HepG2 (cell line): ENCODE measurements around the gene SREBF1. TPM values are rescaled to one million over a fixed set of nuclear protein-coding genes. Genes with fewer than 3 reads are reported as not detected.

Experiments used
- ATAC-seq: fragments of 200-7000 bp; cut with Tn5 transposase; 3 replicates; pipeline ENCODE4 v1.9.1; 2020; ENCODE audit warnings: mild to moderate bottlenecking, moderate library complexity
- BruUV-seq: library from RNA; stranded (reverse); fragments of 400-500 nt; replicated peaks from 2 replicates; lab custom pipeline; 2021; lab: Mats Ljungman, UMichigan
- CTCF ChIA-PET: fragments of 300-600 bp; formaldehyde crosslinking; extraction: SDS; loops from one replicate; lab custom pipeline; 2021; ENCODE audit warnings: low total read pairs, inconsistent platforms, low intra/inter-chr PET ratio; lab: Yijun Ruan, JAX
- POLR2A ChIA-PET: fragments of 350-600 bp; sonication (Branson Sonifier 250); formaldehyde crosslinking; loops from one replicate; lab custom pipeline; 2020; ENCODE audit warnings: antibody characterized with exemption, inconsistent platforms; lab: Yijun Ruan, JAX
- DNase-seq: peaks from one replicate; pipeline ENCODE4 v3.0.0-alpha.2; 2015; ENCODE audit warnings: low spot score
- FAIRE-seq: peaks from 3 replicates; lab custom pipeline; 2011; peaks lifted over from hg19 to GRCh38; lab: Jason Lieb, UNC
- H2AFZ ChIP-seq: one replicate; pipeline ENCODE4 v1.6.1; 2011; ENCODE audit warnings: low read length, inconsistent platforms
- H3K27ac ChIP-seq: fragments of 300-600 bp; 3 replicates; pipeline ENCODE4 v1.8.0; 2011; ENCODE audit warnings: mixed run types, mild to moderate bottlenecking, mixed read lengths, low read length, inconsistent platforms; ENCODE audit not compliant: insufficient read depth; ENCODE audit errors: extremely low read length
- H3K27me3 ChIP-seq, 2 experiments: fragments of 200-600 bp in 1 of 2; 2 replicates in 1 of 2; 3 replicates in 1 of 2; pipeline versions ENCODE4 v1.6.0 to v1.8.0; 2011; ENCODE audit warnings: low read length in 2 of 2, mild to moderate bottlenecking in 2 of 2, moderate library complexity in 2 of 2, inconsistent platforms in 1 of 2; ENCODE audit not compliant: insufficient read depth in 2 of 2, control insufficient read depth in 1 of 2
- H3K36me3 ChIP-seq, 2 experiments: fragments of 200-600 bp in 1 of 2; replicated peaks in 1 of 2; 2 replicates in 1 of 2; 3 replicates in 1 of 2; pipeline versions ENCODE4 v1.5.1 to v1.8.0; 2011; ENCODE audit warnings: low read length in 2 of 2, inconsistent platforms in 1 of 2; ENCODE audit not compliant: insufficient read depth in 2 of 2, control insufficient read depth in 1 of 2
- H3K4me1 ChIP-seq: 2 replicates; pipeline ENCODE4 v1.5.1; 2012; ENCODE audit warnings: low read length, inconsistent platforms; ENCODE audit not compliant: insufficient read depth
- H3K4me2 ChIP-seq: 2 replicates; pipeline ENCODE4 v1.6.0; 2011; ENCODE audit warnings: low read depth, low read length, inconsistent platforms
- H3K4me3 ChIP-seq, 3 experiments: fragments of 200-600 bp in 1 of 3; sonication (generic), shearing (Covaris generic) in 1 of 3; replicated peaks in 1 of 3; 2 replicates each; pipeline ENCODE4 v1.5.1; 2011 to 2016; ENCODE audit warnings: low read length in 3 of 3, inconsistent platforms in 2 of 3, low read depth in 2 of 3, mild to moderate bottlenecking in 2 of 3, control low read depth in 1 of 3, mixed read lengths in 1 of 3; ENCODE audit not compliant: insufficient read depth in 1 of 3
- H3K79me2 ChIP-seq: one replicate; pipeline ENCODE4 v1.6.1; 2011; ENCODE audit warnings: low read length, inconsistent platforms; ENCODE audit not compliant: insufficient read depth
- H3K9ac ChIP-seq: 2 replicates; pipeline ENCODE4 v1.6.0; 2011; ENCODE audit warnings: mild to moderate bottlenecking, low read depth, low read length, inconsistent platforms; ENCODE audit not compliant: insufficient read depth
- H3K9me3 ChIP-seq: 2 replicates; pipeline ENCODE4 v1.5.1; 2012; ENCODE audit warnings: mild to moderate bottlenecking, low read length
- H4K20me1 ChIP-seq: 2 replicates; pipeline ENCODE4 v1.6.0; 2011; ENCODE audit warnings: inconsistent platforms, mild to moderate bottlenecking, low read length, moderate library complexity; ENCODE audit not compliant: insufficient read depth
- AGO2 ChIP-seq: fragments of 200-400 bp; formaldehyde crosslinking; optimal IDR thresholded peaks from 2 replicates; pipeline ENCODE3; 2017; ENCODE audit warnings: mild to moderate bottlenecking, low read depth, low read length, moderate library complexity
- AKAP8 ChIP-seq: sonication (generic); formaldehyde crosslinking; IDR thresholded peaks from 2 replicates; pipeline ENCODE4 v1.5.1; 2020; ENCODE audit warnings: mild to moderate bottlenecking, missing genetic modification reagents
- NCOA2 ChIP-seq: sonication (generic); formaldehyde crosslinking; IDR thresholded peaks from 2 replicates; pipeline ENCODE4 v1.8.0; 2022; ENCODE audit warnings: inconsistent platforms
- NKX3-1 ChIP-seq: sonication (generic); formaldehyde crosslinking; IDR thresholded peaks from 2 replicates; pipeline ENCODE4 v1.5.0; 2020; ENCODE audit warnings: missing genetic modification reagents
- POLR2AphosphoS2 ChIP-seq: IDR thresholded peaks from 2 replicates; pipeline ENCODE4 v1.6.1; 2011; ENCODE audit warnings: low read depth, low read length, improper control_type of control experiment
- POLR2G ChIP-seq: fragments of 200-400 bp; formaldehyde crosslinking; IDR thresholded peaks from 2 replicates; pipeline ENCODE4 v1.6.1; 2018; ENCODE audit warnings: mild to moderate bottlenecking, low read depth, low read length, moderate library complexity
- RBFOX2 ChIP-seq: fragments of 200-400 bp; formaldehyde crosslinking; IDR thresholded peaks from 2 replicates; pipeline ENCODE4 v1.6.1; 2017; ENCODE audit warnings: low read depth, mild to moderate bottlenecking, low read length
- RBM22 ChIP-seq: fragments of 200-400 bp; formaldehyde crosslinking; optimal IDR thresholded peaks from 2 replicates; pipeline ENCODE3; 2017; ENCODE audit warnings: mild to moderate bottlenecking, low read length, moderate library complexity
- ZFX ChIP-seq: sonication (generic); formaldehyde crosslinking; IDR thresholded peaks from 2 replicates; pipeline ENCODE4 v1.4.0; 2020; ENCODE audit warnings: mild to moderate bottlenecking, low read depth, missing genetic modification reagents, moderate library complexity
- ZMYM3 ChIP-seq: sonication (generic); formaldehyde crosslinking; IDR thresholded peaks from 2 replicates; pipeline ENCODE4 v1.5.1; 2020; ENCODE audit warnings: mild to moderate bottlenecking, missing genetic modification reagents
- WGBS: methylation state at CpG from one replicate; pipeline ENCODE4 v1.1.6; 2017; ENCODE audit warnings: low lambda C conversion rate; 5-methylcytosine and 5-hydroxymethylcytosine counted together
- in situ Hi-C: cut with HindIII; loops from 2 replicates; pipeline ENCODE4 v1.10.0; 2017; ENCODE audit warnings: low pct_unique_long_range_greater_than_20kb; ENCODE audit not compliant: extremely low pct_ligation_motif_present
- intact Hi-C: fragments of 100-400 bp; cut with micrococcal nuclease; formaldehyde crosslinking; loops from one replicate; pipeline ENCODE4 v1.10.0; 2022; ENCODE audit not compliant: unreplicated experiment
- polyA plus RNA-seq, 8 experiments: library from polyadenylated mRNA; depleted of rRNA in 3 of 8; stranded (reverse) in 7 of 8; unstranded in 1 of 8; fragments of >200 nt; fragmentation: Illumina TruSeq in 4 of 8; extraction: Trizol in 4 of 8; gene quantifications; 2 replicates each; pipeline versions ENCODE4 v1.2.1 to v1.2.3, GENCODE V29; 2011 to 2016; ENCODE audit warnings: low read depth in 4 of 8, missing spikeins in 1 of 8, mixed read lengths in 1 of 8; ENCODE audit not compliant: insufficient read depth in 1 of 8
- total RNA-seq, 5 experiments: library from RNA; depleted of rRNA; stranded (reverse); fragments of >200 nt; fragmentation: Illumina TruSeq; extraction: Trizol; gene quantifications; 2 replicates each; pipeline ENCODE4 v1.2.3, GENCODE V29; 2016; ENCODE audit warnings: low read depth in 1 of 5
- TF ChIP-seq, protein P1 (sequence below): sonication (generic); formaldehyde crosslinking; IDR thresholded peaks from 2 replicates; pipeline ENCODE4 v1.5.0; 2020; ENCODE audit warnings: mild to moderate bottlenecking, missing genetic modification reagents
- TF ChIP-seq, protein P2 (sequence below): sonication (generic); formaldehyde crosslinking; conservative IDR thresholded peaks from 2 replicates; pipeline ENCODE4 v1.4.0; 2020; ENCODE audit warnings: missing genetic modification reagents

Gene SREBF1
- total and polyA plus RNA-seq, 2 of the 13 experiments (the other 11 are each of a cell fraction or from before 2014, with no cell fraction given), result 34.3 to 38.0 TPM

GRCh38 chr17:17813055-17813724 is 23.6 kb downstream of the SREBF1 start:
- Histone ChIP-seq H3K36me3 (peaks cover 36 to 45% of the 10 kb centered on the region in 2 experiments), H3K4me2 (no peak overlapping the region), H3K27me3 (no peaks in the 10 kb centered on the region), H2AFZ (no peak overlapping the region), H3K4me1 (peaks cover 26% of the 10 kb centered on the region), H3K9ac (no peak overlapping the region), H4K20me1 (peaks cover 14% of the 10 kb centered on the region; the same call in 1 of the 2 replicates), H3K27ac (peak overlapping the region; percentile 58), H3K9me3 (no peaks in the 10 kb centered on the region), H3K4me3 (no peak overlapping the region), H3K79me2 (no peaks in the 10 kb centered on the region)
- ChIA-PET POLR2A (interaction anchor here (2.7 kb wide), 1 partner anchor 24 kb away, joined by 26 read pairs; the partner anchor contains the start of gene SREBF1), CTCF (interaction anchor here (0.9 to 3.6 kb wide), 3 partner anchors 24 to 106 kb away, joined by 3 to 53 read pairs (median 3); no protein-coding TSS in a partner anchor)
- TF ChIP-seq AKAP8 (CRISPR knock-in tag) (0 out of 2 replicates have a peak, but pooled peaks have one; percentile 18), RBM22 (peak; percentile 78), AGO2 (peak; percentile 84), POLR2G (peak; percentile 55), ZFX (CRISPR knock-in tag) (peak; percentile 19; the same call in 1 of the 2 replicates), RBFOX2 (peak; percentile 25; the same call in 1 of the 2 replicates), POLR2AphosphoS2 (0 out of 2 replicates have a peak, but pooled peaks have one; percentile 52), ZMYM3 (CRISPR knock-in tag) (peak; percentile 71), NCOA2 (CRISPR knock-in tag) (no peak), NKX3-1 (CRISPR knock-in tag) (no peak)
- TF ChIP-seq, protein P1, sequence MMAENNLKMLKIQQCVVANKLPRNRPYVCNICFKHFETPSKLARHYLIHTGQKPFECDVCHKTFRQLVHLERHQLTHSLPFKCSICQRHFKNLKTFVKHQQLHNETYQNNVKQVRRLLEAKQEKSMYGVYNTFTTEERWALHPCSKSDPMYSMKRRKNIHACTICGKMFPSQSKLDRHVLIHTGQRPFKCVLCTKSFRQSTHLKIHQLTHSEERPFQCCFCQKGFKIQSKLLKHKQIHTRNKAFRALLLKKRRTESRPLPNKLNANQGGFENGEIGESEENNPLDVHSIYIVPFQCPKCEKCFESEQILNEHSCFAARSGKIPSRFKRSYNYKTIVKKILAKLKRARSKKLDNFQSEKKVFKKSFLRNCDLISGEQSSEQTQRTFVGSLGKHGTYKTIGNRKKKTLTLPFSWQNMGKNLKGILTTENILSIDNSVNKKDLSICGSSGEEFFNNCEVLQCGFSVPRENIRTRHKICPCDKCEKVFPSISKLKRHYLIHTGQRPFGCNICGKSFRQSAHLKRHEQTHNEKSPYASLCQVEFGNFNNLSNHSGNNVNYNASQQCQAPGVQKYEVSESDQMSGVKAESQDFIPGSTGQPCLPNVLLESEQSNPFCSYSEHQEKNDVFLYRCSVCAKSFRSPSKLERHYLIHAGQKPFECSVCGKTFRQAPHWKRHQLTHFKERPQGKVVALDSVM, result peak; percentile 95
- TF ChIP-seq, protein P2, sequence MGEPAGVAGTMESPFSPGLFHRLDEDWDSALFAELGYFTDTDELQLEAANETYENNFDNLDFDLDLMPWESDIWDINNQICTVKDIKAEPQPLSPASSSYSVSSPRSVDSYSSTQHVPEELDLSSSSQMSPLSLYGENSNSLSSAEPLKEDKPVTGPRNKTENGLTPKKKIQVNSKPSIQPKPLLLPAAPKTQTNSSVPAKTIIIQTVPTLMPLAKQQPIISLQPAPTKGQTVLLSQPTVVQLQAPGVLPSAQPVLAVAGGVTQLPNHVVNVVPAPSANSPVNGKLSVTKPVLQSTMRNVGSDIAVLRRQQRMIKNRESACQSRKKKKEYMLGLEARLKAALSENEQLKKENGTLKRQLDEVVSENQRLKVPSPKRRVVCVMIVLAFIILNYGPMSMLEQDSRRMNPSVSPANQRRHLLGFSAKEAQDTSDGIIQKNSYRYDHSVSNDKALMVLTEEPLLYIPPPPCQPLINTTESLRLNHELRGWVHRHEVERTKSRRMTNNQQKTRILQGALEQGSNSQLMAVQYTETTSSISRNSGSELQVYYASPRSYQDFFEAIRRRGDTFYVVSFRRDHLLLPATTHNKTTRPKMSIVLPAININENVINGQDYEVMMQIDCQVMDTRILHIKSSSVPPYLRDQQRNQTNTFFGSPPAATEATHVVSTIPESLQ (CRISPR knock-in tag), result no peak
- DNase-seq (no peak), FAIRE-seq (no peak), ATAC-seq (no peak)
- intact Hi-C loops, result no loop called here
- BruUV-seq, result no TSS peak
- in situ Hi-C loops, result loop anchor here (5.0 kb wide), 1 partner anchor 49 kb away; no protein-coding TSS in a partner anchor
- 97% methylated on average over 16 of the region's 25 CpGs for WGBS
